ENCODE measurements around the gene DLX2. TPM values are rescaled to one million over a fixed set of nuclear protein-coding genes. Genes with fewer than 3 reads are reported as not detected.

The DLX2 gene
- total and polyA plus RNA-seq, 7 donors = under 0.01 to 0.14 (median 0.04) TPM; not detected in 4

- intact Hi-C loops (cut with DNase I) = no loop called here
- Histone ChIP-seq H3K36me3 (no peaks in the 10 kb centered on the region), H3K9me3 (no peaks in the 10 kb centered on the region), H3K4me3 (no peak overlapping the region), H3K27me3 (peaks cover 37 to 52% (median 44%) of the 10 kb centered on the region in 3 donors), H3K27ac (no peak overlapping the region), H3K4me1 (peaks cover 0 to 11% (median 7%) of the 10 kb centered on the region in 4 donors)
- WGBS, 2 donors = 88 to 93% methylated on average over 5 of the region's 5 CpGs
- TF ChIP-seq POLR2A (IDR thresholded peaks at IDR 0.05) (no peak), EP300 (IDR thresholded peaks at IDR 0.05) (no peak), CTCF (IDR thresholded peaks at IDR 0.05) (no peak), POLR2AphosphoS5 (IDR thresholded peaks at IDR 0.05) (no peak)
- DNase-seq = no peak
These were observed 23.3 kb downstream of the DLX2 start for GRCh38 chr2:172079416-172079815.

- Histone ChIP-seq H3K27ac (no peak overlapping the region), H3K27me3 (peaks cover 0 to under 1% (median 0%) of the 10 kb centered on the region in 3 donors), H3K4me1 (no peaks in the 10 kb centered on the region), H3K36me3 (no peaks in the 10 kb centered on the region), H3K9me3 (no peaks in the 10 kb centered on the region), H3K4me3 (no peak overlapping the region)
- DNase-seq = no peak
- intact Hi-C loops (cut with DNase I) = no loop called here
- 96 to 98% methylated on average over 1 of the region's 1 CpG for WGBS, 2 donors
- TF ChIP-seq POLR2A (IDR thresholded peaks at IDR 0.05) (no peak), CTCF (IDR thresholded peaks at IDR 0.05) (no peak), EP300 (IDR thresholded peaks at IDR 0.05) (no peak), POLR2AphosphoS5 (IDR thresholded peaks at IDR 0.05) (no peak)
These were observed 28.4 kb downstream of the DLX2 start for GRCh38 chr2:172074254-172074653.

- DNase-seq = no peak
- no peaks in the 10 kb centered on the region for H3K4me1 ChIP-seq
- no peak for TF ChIP-seq CTCF (IDR thresholded peaks at IDR 0.05)
- no peaks in the 10 kb centered on the region for H3K36me3 ChIP-seq
- no peak overlapping the region for H3K4me3 ChIP-seq
- intact Hi-C loops (cut with DNase I) = no loop called here
- no peaks in the 10 kb centered on the region for H3K9me3 ChIP-seq
- 93 to 96% methylated on average over 4 of the region's 4 CpGs for WGBS, 2 donors
- no peak overlapping the region for H3K27ac ChIP-seq
- no peaks in the 10 kb centered on the region for H3K27me3 ChIP-seq
These were observed 29.2 kb downstream of the DLX2 start for GRCh38 chr2:172073518-172073917.

- Histone ChIP-seq H3K36me3 (no peaks in the 10 kb centered on the region), H3K27ac (no peak overlapping the region), H3K4me3 (no peak overlapping the region), H3K27me3 (no peaks in the 10 kb centered on the region), H3K4me1 (no peaks in the 10 kb centered on the region), H3K9me3 (no peaks in the 10 kb centered on the region)
- intact Hi-C loops (cut with DNase I) = no loop called here
- WGBS, 2 donors = 95 to 98% methylated on average over 2 of the region's 2 CpGs
- TF ChIP-seq EP300 (IDR thresholded peaks at IDR 0.05) = no peak
- TF ChIP-seq POLR2A (IDR thresholded peaks at IDR 0.05) = no peak
- no peak for TF ChIP-seq CTCF (IDR thresholded peaks at IDR 0.05)
- no peak for TF ChIP-seq POLR2AphosphoS5 (IDR thresholded peaks at IDR 0.05)
- no peak for DNase-seq
These were observed 30.0 kb downstream of the DLX2 start for GRCh38 chr2:172072706-172073105.

- 91 to 92% methylated on average over 3 of the region's 3 CpGs for WGBS, 2 donors
- intact Hi-C loops (cut with DNase I) = no loop called here
- no peaks in the 10 kb centered on the region for H3K27me3 ChIP-seq
- DNase-seq = no peak
- no peaks in the 10 kb centered on the region for H3K36me3 ChIP-seq
- no peak for TF ChIP-seq EP300 (IDR thresholded peaks at IDR 0.05)
- no peak for TF ChIP-seq POLR2A (IDR thresholded peaks at IDR 0.05)
- TF ChIP-seq CTCF (IDR thresholded peaks at IDR 0.05) = no peak
- no peak for TF ChIP-seq POLR2AphosphoS5 (IDR thresholded peaks at IDR 0.05)
- no peaks in the 10 kb centered on the region for H3K9me3 ChIP-seq
- no peaks in the 10 kb centered on the region for H3K4me1 ChIP-seq
- H3K4me3 ChIP-seq = no peak overlapping the region
- no peak overlapping the region for H3K27ac ChIP-seq
These were observed 30.4 kb downstream of the DLX2 start for GRCh38 chr2:172072303-172072702.

Measured in sigmoid colon (tissue), 7 donors.